BLaER1 (cell line): ENCODE measurements around the gene SYDE2.

ENCODE experiments used
- H3K27ac ChIP-seq: shearing (Covaris generic); formaldehyde crosslinking; 2 replicates; pipeline ENCODE4 v1.8.1; 2022
- H3K27me3 ChIP-seq: shearing (Covaris generic); formaldehyde crosslinking; 2 replicates; pipeline ENCODE4 v1.8.1; 2022
- H3K36me3 ChIP-seq: shearing (Covaris generic); formaldehyde crosslinking; 2 replicates; pipeline ENCODE4 v1.8.1; 2022
- H3K4me1 ChIP-seq: shearing (Covaris generic); formaldehyde crosslinking; 2 replicates; pipeline ENCODE4 v1.8.1; 2022
- H3K4me2 ChIP-seq: shearing (Covaris generic); formaldehyde crosslinking; 2 replicates; pipeline ENCODE4 v1.8.1; 2022
- H3K4me3 ChIP-seq: shearing (Covaris generic); formaldehyde crosslinking; 2 replicates; pipeline ENCODE4 v1.8.1; 2022
- H3K9ac ChIP-seq: shearing (Covaris generic); formaldehyde crosslinking; 2 replicates; pipeline ENCODE4 v1.8.1; 2022
- H3K9me3 ChIP-seq: shearing (Covaris generic); formaldehyde crosslinking; 2 replicates; pipeline ENCODE4 v1.8.1; 2022
- H4K20me1 ChIP-seq: shearing (Covaris generic); formaldehyde crosslinking; 2 replicates; pipeline ENCODE4 v1.8.1; 2022
- Cebpa-rat ChIP-seq: shearing (Covaris generic); IDR thresholded peaks from 2 replicates; pipeline ENCODE4 v1.8.1; 2022

Gene SYDE2

DNA sequence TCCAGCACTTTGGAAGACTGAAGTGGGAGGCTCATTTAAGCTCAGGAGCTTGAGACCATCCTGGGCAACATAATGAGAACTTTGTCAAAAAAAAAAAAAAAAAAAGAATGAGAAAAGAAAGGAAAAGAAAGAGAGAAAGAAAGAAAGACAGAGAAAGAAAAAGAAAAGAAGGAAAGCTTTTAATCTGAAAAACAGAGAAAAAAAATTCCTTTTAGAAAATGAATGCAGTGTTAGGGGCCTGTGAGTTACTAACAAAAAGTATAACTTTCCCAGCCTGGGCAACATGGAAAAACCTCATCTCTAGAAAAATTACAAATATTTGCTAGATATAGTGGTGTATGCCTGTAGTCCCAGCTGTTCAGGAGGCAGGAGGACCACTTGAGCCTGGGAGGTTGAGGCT, 15.9 kb upstream of the SYDE2 start:
- H3K27me3 ChIP-seq: no peaks in the 10 kb centered on the region
- H3K9me3 ChIP-seq: no peaks in the 10 kb centered on the region
- no peaks in the 10 kb centered on the region for H3K36me3 ChIP-seq
- H4K20me1 ChIP-seq: no peaks in the 10 kb centered on the region
- no peak for TF ChIP-seq Cebpa-rat
- no peaks in the 10 kb centered on the region for H3K4me1 ChIP-seq
- no peak overlapping the region for H3K4me2 ChIP-seq
- no peak overlapping the region for H3K27ac ChIP-seq
- no peak overlapping the region for H3K9ac ChIP-seq
- no peak overlapping the region for H3K4me3 ChIP-seq

DNA sequence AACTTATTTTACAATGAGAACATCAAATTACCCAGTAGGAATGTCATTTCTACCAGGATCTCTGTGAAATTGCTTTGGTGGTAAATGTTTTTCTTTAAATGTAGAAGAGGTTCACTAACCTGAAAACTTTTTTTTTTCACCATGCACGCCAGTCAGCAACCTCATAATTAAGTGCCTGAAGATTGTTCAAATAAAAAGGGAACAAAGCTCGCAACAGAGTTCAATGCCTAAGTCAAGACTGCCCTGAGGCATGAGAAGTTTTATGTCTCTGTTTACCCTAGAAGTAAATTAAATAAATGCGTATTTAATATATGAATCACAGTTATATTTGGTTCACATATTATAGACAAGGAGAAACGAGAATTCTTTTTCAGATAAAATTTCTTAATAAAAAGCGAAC, 13.8 kb upstream of the SYDE2 start:
- H3K4me3 ChIP-seq: no peak overlapping the region
- no peaks in the 10 kb centered on the region for H3K4me1 ChIP-seq
- no peak overlapping the region for H3K4me2 ChIP-seq
- no peaks in the 10 kb centered on the region for H3K36me3 ChIP-seq
- no peaks in the 10 kb centered on the region for H3K27me3 ChIP-seq
- H3K27ac ChIP-seq: no peak overlapping the region
- TF ChIP-seq Cebpa-rat: no peak
- no peaks in the 10 kb centered on the region for H4K20me1 ChIP-seq
- H3K9me3 ChIP-seq: no peaks in the 10 kb centered on the region
- no peak overlapping the region for H3K9ac ChIP-seq

DNA sequence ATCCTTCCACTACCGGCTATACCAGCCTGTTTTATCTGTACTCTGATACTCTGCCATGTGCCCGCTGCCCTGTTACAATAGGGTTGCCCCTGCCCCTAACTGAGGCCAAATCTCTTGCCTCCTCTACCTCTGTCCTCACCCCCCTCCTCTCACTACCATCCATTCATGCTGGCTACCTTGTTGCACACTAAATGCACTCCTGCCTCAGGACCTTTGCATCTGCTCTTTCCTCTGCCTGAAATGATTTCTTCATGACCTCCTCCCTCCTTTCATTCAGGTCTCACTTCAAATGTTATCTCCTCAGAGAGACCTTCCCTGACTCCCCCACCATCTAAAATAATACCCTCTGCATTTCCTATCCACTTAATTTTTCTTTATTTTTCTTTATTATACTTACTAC, 7.7 kb upstream of the SYDE2 start:
- Histone ChIP-seq H3K27me3 (no peaks in the 10 kb centered on the region; the same call in 1 of the 2 replicates), H3K9me3 (no peaks in the 10 kb centered on the region)

DNA sequence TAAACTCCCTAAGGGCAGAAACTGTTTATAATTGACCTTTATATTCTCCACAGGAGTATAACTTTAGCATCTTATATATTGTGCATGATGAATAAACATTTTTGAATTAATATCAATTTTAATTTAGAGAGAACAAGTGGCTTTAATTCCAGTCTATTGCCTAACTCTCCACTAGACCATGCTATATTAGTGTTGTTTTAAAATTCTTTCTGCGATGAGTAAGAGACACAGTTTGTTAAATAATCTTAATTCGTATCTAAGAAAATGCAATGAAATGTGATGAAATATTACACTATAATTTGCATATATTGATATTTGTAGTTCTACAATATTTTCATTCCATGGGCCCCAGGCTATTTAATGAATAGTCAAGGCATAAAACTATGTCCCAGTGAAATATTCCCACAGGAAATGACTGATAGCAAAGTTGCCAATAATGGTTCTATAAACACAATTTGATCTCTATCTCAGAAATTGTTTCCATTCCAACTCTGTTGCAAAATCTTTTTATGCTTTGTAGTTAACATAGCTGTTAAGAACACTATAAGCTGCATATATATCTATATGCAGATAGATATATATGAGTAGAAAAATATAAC, 2.9 kb upstream of the SYDE2 start:
- Histone ChIP-seq H4K20me1 (peaks cover 32% of the 10 kb centered on the region), H3K36me3 (no peaks in the 10 kb centered on the region), H3K4me1 (peaks cover 15% of the 10 kb centered on the region), H3K4me3 (no peak overlapping the region), H3K27me3 (peaks cover 47% of the 10 kb centered on the region), H3K4me2 (no peak overlapping the region), H3K9me3 (no peaks in the 10 kb centered on the region), H3K9ac (no peak overlapping the region), H3K27ac (no peak overlapping the region)
- no peak for TF ChIP-seq Cebpa-rat

More for the DNA sequence above, 7.7 kb upstream of the SYDE2 start:
- no peak overlapping the region for H3K27ac ChIP-seq
- no peak overlapping the region for H3K4me2 ChIP-seq
- H4K20me1 ChIP-seq: no peaks in the 10 kb centered on the region
- no peaks in the 10 kb centered on the region for H3K4me1 ChIP-seq
- no peaks in the 10 kb centered on the region for H3K36me3 ChIP-seq
- no peak overlapping the region for H3K4me3 ChIP-seq
- no peak overlapping the region for H3K9ac ChIP-seq
- TF ChIP-seq Cebpa-rat: no peak

DNA sequence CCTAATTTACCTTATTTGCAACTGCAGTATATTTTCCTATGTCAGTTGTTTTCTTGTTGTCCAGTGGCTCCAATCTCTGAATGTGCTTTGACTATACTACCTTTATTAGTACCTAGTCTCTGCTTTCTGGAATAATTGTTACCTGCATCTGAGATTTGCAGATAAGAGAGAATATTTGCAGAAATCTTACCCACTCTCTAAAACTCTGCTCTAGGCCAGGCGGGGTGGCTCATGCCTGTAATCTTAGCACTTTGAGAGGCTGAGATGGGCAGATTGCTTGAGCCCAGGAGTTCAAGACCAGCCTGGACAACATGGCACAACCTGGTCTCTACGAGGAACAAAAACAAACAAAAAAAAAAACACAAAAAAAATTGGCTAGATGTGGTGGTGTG, 2.0 kb upstream of the SYDE2 start:
- no peak for TF ChIP-seq Cebpa-rat
- no peaks in the 10 kb centered on the region for H3K9me3 ChIP-seq
- H3K36me3 ChIP-seq: no peaks in the 10 kb centered on the region
- peaks cover 52% of the 10 kb centered on the region for H3K27me3 ChIP-seq
- no peak overlapping the region for H3K9ac ChIP-seq
- H3K4me2 ChIP-seq: no peak overlapping the region
- H3K27ac ChIP-seq: no peak overlapping the region
- H4K20me1 ChIP-seq: peaks cover 32% of the 10 kb centered on the region
- H3K4me1 ChIP-seq: peaks cover 15% of the 10 kb centered on the region
- no peak overlapping the region for H3K4me3 ChIP-seq

DNA sequence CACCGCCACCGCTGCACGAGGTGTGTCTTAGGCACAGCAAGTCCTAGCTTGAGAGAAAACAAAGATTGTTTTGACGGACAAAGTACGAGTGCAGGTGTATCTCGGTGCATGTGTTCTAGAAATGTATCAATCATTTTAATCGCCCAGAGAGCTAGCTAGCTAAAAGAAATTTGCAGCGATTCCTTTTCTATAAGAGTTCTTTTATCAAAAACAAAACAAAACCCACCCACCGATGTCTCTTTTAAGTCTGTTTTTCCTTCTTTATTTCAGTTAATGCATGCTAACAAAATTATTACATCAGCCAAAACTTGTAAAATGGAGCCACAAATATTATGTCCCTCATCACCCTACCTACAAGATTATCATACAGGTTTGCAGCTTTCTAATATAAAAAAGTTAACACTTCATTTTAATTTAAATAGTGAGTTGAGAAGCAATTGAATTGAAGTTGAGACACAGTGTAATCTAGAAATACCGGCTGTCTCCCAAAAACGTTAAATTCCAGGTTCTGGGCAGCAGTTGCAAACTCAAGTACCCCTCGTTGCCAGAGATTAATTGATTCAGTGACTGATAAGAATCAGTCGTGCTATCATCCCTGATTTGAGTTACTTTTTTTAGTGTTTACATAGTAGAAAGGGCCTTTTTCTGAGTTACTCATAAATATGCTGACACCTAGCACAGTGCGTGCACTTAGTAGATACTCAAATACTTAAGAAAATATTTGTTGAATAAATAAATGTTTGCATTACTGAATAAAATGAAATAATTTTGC, 1.5 kb upstream of the SYDE2 start:
- H3K4me3 ChIP-seq: peak overlapping the region; percentile 78
- H3K9me3 ChIP-seq: no peaks in the 10 kb centered on the region
- TF ChIP-seq Cebpa-rat: no peak
- peaks cover 32% of the 10 kb centered on the region for H4K20me1 ChIP-seq
- peak overlapping the region; percentile 98 for H3K4me2 ChIP-seq
- H3K27ac ChIP-seq: no peak overlapping the region
- H3K4me1 ChIP-seq: peaks cover 15% of the 10 kb centered on the region
- H3K27me3 ChIP-seq: peaks cover 54% of the 10 kb centered on the region
- no peaks in the 10 kb centered on the region for H3K36me3 ChIP-seq
- no peak overlapping the region for H3K9ac ChIP-seq

DNA sequence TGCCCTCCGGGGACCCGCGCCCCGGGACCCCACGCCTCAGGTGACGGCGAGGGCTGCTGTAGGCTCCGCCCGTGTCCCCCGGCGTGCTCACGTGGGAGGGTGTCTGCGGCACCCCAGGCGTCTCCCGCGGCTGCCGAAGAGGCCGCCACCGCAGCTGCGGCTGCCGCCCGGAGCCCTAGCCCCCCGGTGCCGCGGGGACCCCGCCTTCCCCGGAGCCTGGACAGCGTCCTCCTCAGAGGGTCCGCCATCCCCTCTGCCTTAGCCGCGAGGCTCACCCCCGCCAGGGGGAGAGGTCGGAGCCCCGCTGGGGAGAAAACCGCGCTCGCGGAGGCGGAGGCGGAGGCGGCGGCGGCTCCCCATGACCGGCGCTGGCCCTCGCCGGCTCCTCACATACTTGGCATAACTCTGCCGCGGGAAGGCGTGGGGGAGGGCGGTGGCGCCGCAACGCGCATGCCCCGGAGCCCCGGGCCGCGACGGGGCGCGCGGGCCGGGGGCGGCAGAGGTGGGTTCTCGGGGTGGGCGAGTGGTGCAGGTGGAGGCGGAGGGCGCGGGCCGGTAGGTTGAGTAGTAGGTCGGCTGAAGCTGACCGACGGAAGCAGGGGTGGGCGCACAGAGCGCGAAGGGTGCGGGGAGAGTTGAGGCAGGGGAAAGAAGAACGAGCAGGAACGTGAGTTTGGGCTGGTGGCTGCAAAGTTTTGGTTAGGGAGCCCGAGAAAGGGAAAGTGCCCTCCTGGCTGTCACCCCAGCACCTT, 700 bp upstream of the SYDE2 start:
- TF ChIP-seq Cebpa-rat: no peak
- no peaks in the 10 kb centered on the region for H3K9me3 ChIP-seq
- no peaks in the 10 kb centered on the region for H3K36me3 ChIP-seq
- peak overlapping the region; percentile 61 for H3K9ac ChIP-seq
- peaks cover 32% of the 10 kb centered on the region for H4K20me1 ChIP-seq
- H3K4me3 ChIP-seq: peak overlapping the region; percentile 78
- H3K27me3 ChIP-seq: peaks cover 54% of the 10 kb centered on the region
- H3K4me1 ChIP-seq: peaks cover 15% of the 10 kb centered on the region
- peak overlapping the region; percentile 98 for H3K4me2 ChIP-seq
- H3K27ac ChIP-seq: no peak overlapping the region

DNA sequence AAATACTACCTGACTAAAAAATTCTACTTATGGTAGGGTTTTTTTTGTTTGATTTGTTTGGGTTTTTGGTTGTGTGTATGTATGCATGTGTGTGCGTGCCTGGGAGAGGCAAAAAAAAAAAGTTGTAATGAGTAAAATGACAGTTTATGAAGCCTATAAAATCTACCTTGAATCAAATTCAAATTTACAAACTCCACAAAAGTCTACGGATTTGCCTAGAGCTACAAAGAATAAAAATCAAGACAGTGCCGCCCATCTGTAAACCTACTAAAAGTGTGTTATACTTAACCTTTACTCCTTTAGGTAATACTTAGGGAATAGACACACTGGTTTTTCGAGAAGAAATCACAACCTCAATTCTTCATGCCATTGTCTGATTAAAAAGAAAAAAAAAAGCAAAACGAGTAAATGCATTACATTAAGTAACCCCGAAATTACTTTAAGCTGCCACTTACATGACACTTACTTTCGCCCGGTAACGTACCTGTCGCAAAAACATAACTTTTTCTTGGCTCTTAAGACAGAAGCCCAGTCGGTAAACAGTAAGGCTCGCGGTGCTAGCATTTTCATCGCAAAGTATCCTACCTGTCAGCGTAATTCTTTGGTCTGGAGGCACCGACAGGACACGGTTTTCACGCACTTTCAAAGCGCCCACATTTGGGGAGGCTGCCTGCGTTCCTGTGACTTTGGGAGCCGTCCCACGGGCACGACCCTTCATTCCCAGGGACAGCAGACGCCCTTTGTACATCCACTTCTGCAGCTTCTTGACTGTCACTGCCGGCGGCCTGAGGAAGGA, 951 bp downstream of the SYDE2 start:
- Histone ChIP-seq H3K27me3 (peaks cover 54% of the 10 kb centered on the region), H3K4me2 (peak overlapping the region; percentile 98), H4K20me1 (peaks cover 32% of the 10 kb centered on the region), H3K9ac (no peak overlapping the region), H3K4me3 (peak overlapping the region; percentile 78), H3K9me3 (no peaks in the 10 kb centered on the region), H3K36me3 (no peaks in the 10 kb centered on the region), H3K27ac (no peak overlapping the region), H3K4me1 (peaks cover 15% of the 10 kb centered on the region)
- no peak for TF ChIP-seq Cebpa-rat

DNA sequence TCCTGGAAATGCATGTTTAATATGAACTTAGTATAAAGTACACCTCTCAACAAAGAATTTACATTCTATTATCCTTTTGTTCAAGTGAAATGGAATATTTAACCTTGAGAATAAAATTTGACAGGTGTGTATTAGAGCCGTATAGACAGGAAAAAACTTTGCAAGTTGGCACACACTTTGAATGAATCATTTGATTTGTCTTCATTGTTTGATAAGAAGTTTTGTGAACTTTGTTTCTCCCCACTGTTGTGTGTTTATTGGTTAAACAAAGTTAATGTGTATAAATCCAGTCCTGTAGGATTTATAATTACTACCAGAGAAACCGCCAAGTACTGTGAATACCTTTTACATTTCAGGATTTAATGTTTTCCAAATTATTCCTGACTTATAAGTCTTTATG, 2.0 kb downstream of the SYDE2 start:
- peaks cover 15% of the 10 kb centered on the region for H3K4me1 ChIP-seq
- H3K27me3 ChIP-seq: peaks cover 54% of the 10 kb centered on the region
- H3K36me3 ChIP-seq: no peaks in the 10 kb centered on the region
- no peaks in the 10 kb centered on the region for H3K9me3 ChIP-seq
- H3K27ac ChIP-seq: no peak overlapping the region
- H3K4me2 ChIP-seq: no peak overlapping the region
- H3K4me3 ChIP-seq: no peak overlapping the region
- H3K9ac ChIP-seq: no peak overlapping the region
- no peak for TF ChIP-seq Cebpa-rat
- H4K20me1 ChIP-seq: peaks cover 32% of the 10 kb centered on the region
